GM12878 (cell line): Measurements from ENCODE around the gene HJV. TPM values are rescaled to one million over a fixed set of nuclear protein-coding genes. Genes with fewer than 3 reads are reported as not detected.

Source experiments
- ATAC-seq: fragments of 200-7000 bp; cut with Tn5 transposase; 3 replicates; pipeline ENCODE4 v1.9.1; 2020; ENCODE audit warnings: mild to moderate bottlenecking, moderate library complexity
- BruUV-seq: library from RNA; stranded (reverse); fragments of 400-500 nt; replicated peaks from 2 replicates; lab custom pipeline; 2021; lab: Mats Ljungman, UMichigan
- CTCF ChIA-PET: fragments of 300-600 bp; sonication (Branson Sonifier 250); formaldehyde crosslinking; extraction: SDS; loops from one replicate; lab custom pipeline; 2021; ENCODE audit warnings: inconsistent platforms; lab: Yijun Ruan, JAX
- POLR2A ChIA-PET: fragments of 350-600 bp; formaldehyde crosslinking; extraction: SDS; loops from one replicate; lab custom pipeline; 2021; ENCODE audit warnings: inconsistent platforms; lab: Charles Lee
- RAD21 ChIA-PET: fragments of 300-600 bp; sonication (Branson Sonifier 250); formaldehyde crosslinking; loops from one replicate; lab custom pipeline; 2023; ENCODE audit warnings: antibody characterized with exemption; ENCODE audit not compliant: unreplicated experiment; lab: Charles Lee
- SMC1A ChIA-PET: fragments of 300-600 bp; sonication (Branson Sonifier 250); formaldehyde crosslinking; loops from one replicate; lab custom pipeline; 2023; ENCODE audit not compliant: unreplicated experiment, uncharacterized antibody; lab: Charles Lee
- DNase-seq: peaks from one replicate; pipeline ENCODE4 v3.0.0-alpha.2; 2011; ENCODE audit warnings: low read depth, low spot score
- FAIRE-seq: peaks from 3 replicates; lab custom pipeline; 2011; peaks lifted over from hg19 to GRCh38; lab: Jason Lieb, UNC
- H2AFZ ChIP-seq: 2 replicates; pipeline ENCODE4 v1.6.0; 2011; ENCODE audit warnings: low read depth, low read length, control low read depth; ENCODE audit not compliant: control insufficient read depth
- H3K27ac ChIP-seq: 2 replicates; pipeline ENCODE4 v1.5.1; 2011; ENCODE audit warnings: control low read depth; ENCODE audit not compliant: control insufficient read depth, insufficient read depth
- H3K27me3 ChIP-seq, 2 experiments: replicated peaks in 1 of 2; 2 replicates each; pipeline versions ENCODE4 v1.6.0 to v1.6.1; 2011; ENCODE audit warnings: low read length in 1 of 2; ENCODE audit not compliant: control insufficient read depth in 2 of 2, insufficient read depth in 2 of 2
- H3K36me3 ChIP-seq, 2 experiments: 2 replicates each; pipeline ENCODE4 v1.5.1; 2011; ENCODE audit warnings: low read length in 1 of 2; ENCODE audit not compliant: control insufficient read depth in 2 of 2, insufficient read depth in 2 of 2
- H3K4me1 ChIP-seq: 2 replicates; pipeline ENCODE4 v1.6.1; 2011; ENCODE audit warnings: mild to moderate bottlenecking, low read length, moderate library complexity, mixed read lengths; ENCODE audit not compliant: control insufficient read depth, insufficient read depth
- H3K4me2 ChIP-seq: 2 replicates; pipeline ENCODE4 v1.6.0; 2011; ENCODE audit warnings: control low read depth; ENCODE audit not compliant: control insufficient read depth, insufficient read depth
- H3K4me3 ChIP-seq: fragments of 200-600 bp; sonication (generic); 2 replicates; pipeline ENCODE4 v1.5.1; 2016
- H3K79me2 ChIP-seq: 2 replicates; pipeline ENCODE4 v1.6.0; 2011; ENCODE audit warnings: low read length; ENCODE audit not compliant: control insufficient read depth, insufficient read depth
- H3K9ac ChIP-seq: 2 replicates; pipeline ENCODE4 v1.8.0; 2011; ENCODE audit warnings: low read length, control low read depth, mixed read lengths; ENCODE audit not compliant: control insufficient read depth, insufficient read depth
- H3K9me3 ChIP-seq: replicated peaks from 3 replicates; pipeline ENCODE4 v1.5.1; 2011; ENCODE audit warnings: mild to moderate bottlenecking, low read length; ENCODE audit not compliant: control insufficient read depth, insufficient read depth
- H4K20me1 ChIP-seq: 2 replicates; pipeline ENCODE4 v1.6.0; 2011; ENCODE audit not compliant: control insufficient read depth, insufficient read depth
- BCL11A ChIP-seq: IDR thresholded peaks from 2 replicates; pipeline ENCODE4 v1.6.1; 2011; ENCODE audit warnings: low read depth, low read length
- BHLHE40 ChIP-seq, 2 experiments: fragments of 450-650 bp in 1 of 2; IDR thresholded peaks; 2 replicates each; pipeline ENCODE4 v1.6.1; 2011 to 2017; ENCODE audit warnings: low read depth in 2 of 2, borderline replicate concordance in 1 of 2, improper control_type of control experiment in 1 of 2, low read length in 1 of 2, mild to moderate bottlenecking in 1 of 2
- BRCA1 ChIP-seq: IDR thresholded peaks from 2 replicates; pipeline ENCODE4 v1.6.1; 2011; ENCODE audit warnings: low read depth, low read length, improper control_type of control experiment
- CHD1 ChIP-seq: IDR thresholded peaks from 2 replicates; pipeline ENCODE4 v1.6.1; 2012; ENCODE audit warnings: low read depth, low read length, improper control_type of control experiment
- MTA3 ChIP-seq: IDR thresholded peaks from 2 replicates; pipeline ENCODE4 v1.6.1; 2012; ENCODE audit warnings: low read length, inconsistent platforms, borderline replicate concordance
- NBN ChIP-seq: fragments of 450-650 bp; IDR thresholded peaks from 2 replicates; pipeline ENCODE4 v1.6.1; 2016
- NR2F1 ChIP-seq: fragments of 450-650 bp; conservative IDR thresholded peaks from 2 replicates; pipeline ENCODE4 v1.6.1; 2017; ENCODE audit warnings: mild to moderate bottlenecking
- RAD51 ChIP-seq: fragments of 450-650 bp; IDR thresholded peaks from 2 replicates; pipeline ENCODE4 v1.6.1; 2016; ENCODE audit warnings: moderate library complexity, mild to moderate bottlenecking, inconsistent platforms
- RB1 ChIP-seq: fragments of 450-650 bp; formaldehyde crosslinking; IDR thresholded peaks from 2 replicates; pipeline ENCODE4 v1.6.1; 2017; ENCODE audit warnings: mild to moderate bottlenecking, borderline replicate concordance
- SMAD1 ChIP-seq: fragments of 450-650 bp; IDR thresholded peaks from 2 replicates; pipeline ENCODE4 v1.6.1; 2018; ENCODE audit warnings: mild to moderate bottlenecking, low read depth; ENCODE audit not compliant: partially characterized antibody
- SMAD5 ChIP-seq: IDR thresholded peaks from 2 replicates; pipeline ENCODE4 v1.6.1; 2016; ENCODE audit warnings: antibody characterized with exemption, low read depth
- SPI1 ChIP-seq: IDR thresholded peaks from 2 replicates; pipeline ENCODE4 v1.6.1; 2011; ENCODE audit warnings: low read depth, mild to moderate bottlenecking, low read length, moderate library complexity, borderline replicate concordance; ENCODE audit not compliant: insufficient read depth
- ZNF207 ChIP-seq: fragments of 450-650 bp; IDR thresholded peaks from 2 replicates; pipeline ENCODE4 v1.6.1; 2014; ENCODE audit warnings: antibody characterized with exemption, mild to moderate bottlenecking, borderline replicate concordance
- in situ Hi-C: fragments of 300-500 bp; cut with MboI; formaldehyde crosslinking; loops from 9 replicates; pipeline ENCODE4 v1.14.3; 2018; ENCODE audit warnings: mixed read lengths
- intact Hi-C: fragments of 100-400 bp; cut with micrococcal nuclease; formaldehyde crosslinking; loops from one replicate; pipeline ENCODE4 v1.14.2; 2022; ENCODE audit not compliant: unreplicated experiment
- polyA plus RNA-seq, 11 experiments: library from polyadenylated mRNA; depleted of rRNA in 4 of 11; unstranded in 6 of 11; stranded (reverse) in 5 of 11; fragments of >200 nt; fragmentation: Nextera tagmentation in 4 of 11; fragmentation: Illumina TruSeq in 1 of 11; extraction: Ambion mirVana in 4 of 11; extraction: Trizol in 1 of 11; gene quantifications; 1 replicate in 1 of 11; 2 replicates in 10 of 11; pipeline versions ENCODE4 v1.2.1 to v1.2.3, GENCODE V29; 2011 to 2016; ENCODE audit warnings: inconsistent platforms in 2 of 11, missing spikeins in 2 of 11, low read depth in 1 of 11
- total RNA-seq, 4 experiments: library from RNA; depleted of rRNA in 3 of 4; stranded (reverse); fragments of >200 nt in 3 of 4; fragmentation: Illumina TruSeq in 1 of 4; extraction: Trizol in 1 of 4; gene quantifications; 2 replicates each; pipeline versions ENCODE4 v1.2.1 to v1.2.3, GENCODE V29; 2013 to 2021
- TF ChIP-seq, protein P1 (sequence below): IDR thresholded peaks from 2 replicates; pipeline ENCODE4 v1.6.1; 2011; ENCODE audit warnings: mild to moderate bottlenecking, low read depth, low read length, moderate library complexity; ENCODE audit not compliant: insufficient replicate concordance
- TF ChIP-seq, protein P2 (sequence below): IDR thresholded peaks from 2 replicates; pipeline ENCODE4 v1.6.1; 2011; ENCODE audit warnings: low read depth, low read length, improper control_type of control experiment, borderline replicate concordance

The HJV gene
- total and polyA plus RNA-seq, 10 of the 15 experiments (the other 5 are each of a cell fraction or from before 2014, with no cell fraction given), result not detected

DNA sequence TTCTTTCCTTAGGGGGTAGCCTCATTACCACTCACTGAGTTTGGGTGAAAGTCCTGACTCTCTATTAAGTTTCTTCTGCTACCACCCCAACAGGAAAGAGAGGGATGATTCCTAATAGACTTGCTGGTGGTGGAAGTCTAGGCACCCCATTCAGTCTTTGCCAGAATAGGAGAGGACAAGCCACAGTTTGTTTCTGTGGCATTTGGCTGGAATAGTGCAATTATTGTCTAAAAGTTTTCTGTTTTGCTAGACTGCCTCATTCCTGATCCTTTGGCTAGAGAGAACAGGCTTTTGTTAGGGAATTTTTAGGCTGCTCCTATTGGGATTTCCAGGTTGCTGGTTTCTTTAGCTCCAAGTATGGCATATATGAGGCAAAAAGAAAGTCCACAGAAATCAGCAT is 9.9 kb upstream of the HJV start:
- no peak overlapping the region for H3K9ac ChIP-seq
- H3K79me2 ChIP-seq, result no peaks in the 10 kb centered on the region
- ChIA-PET CTCF (interaction anchor here (1.2 to 9.5 kb wide), 13 partner anchors 8 to 205 kb away, joined by 3 to 70 read pairs (median 6); partner anchors contain the start of genes HJV and RBM8A), RAD21 (interaction anchor here (1.1 kb wide), 1 partner anchor 53 kb away, joined by 4 read pairs; no protein-coding TSS in a partner anchor), POLR2A (interaction anchor here (1.1 kb wide), 1 partner anchor 65 kb away, joined by 3 read pairs; no protein-coding TSS in a partner anchor), SMC1A (interaction anchor here (1.1 to 3.4 kb wide), 9 partner anchors 9 to 139 kb away, joined by 3 to 21 read pairs (median 6); partner anchors contain the start of gene HJV)
- in situ Hi-C loops (no loop called here), intact Hi-C loops (no loop called here)
- H3K27ac ChIP-seq, result no peak overlapping the region
- no peaks in the 10 kb centered on the region for H3K9me3 ChIP-seq
- no TSS peak for BruUV-seq
- no peak for ATAC-seq
- H3K4me2 ChIP-seq, result no peak overlapping the region
- no peaks in the 10 kb centered on the region for H3K36me3 ChIP-seq
- H3K27me3 ChIP-seq, result no peaks in the 10 kb centered on the region
- H3K4me3 ChIP-seq, result no peak overlapping the region
- DNase-seq, result no peak
- H2AFZ ChIP-seq, result no peak overlapping the region
- H4K20me1 ChIP-seq, result no peaks in the 10 kb centered on the region
- no peak for FAIRE-seq
- no peaks in the 10 kb centered on the region; the same call in 1 of the 2 replicates for H3K4me1 ChIP-seq
- TF ChIP-seq, protein P1, sequence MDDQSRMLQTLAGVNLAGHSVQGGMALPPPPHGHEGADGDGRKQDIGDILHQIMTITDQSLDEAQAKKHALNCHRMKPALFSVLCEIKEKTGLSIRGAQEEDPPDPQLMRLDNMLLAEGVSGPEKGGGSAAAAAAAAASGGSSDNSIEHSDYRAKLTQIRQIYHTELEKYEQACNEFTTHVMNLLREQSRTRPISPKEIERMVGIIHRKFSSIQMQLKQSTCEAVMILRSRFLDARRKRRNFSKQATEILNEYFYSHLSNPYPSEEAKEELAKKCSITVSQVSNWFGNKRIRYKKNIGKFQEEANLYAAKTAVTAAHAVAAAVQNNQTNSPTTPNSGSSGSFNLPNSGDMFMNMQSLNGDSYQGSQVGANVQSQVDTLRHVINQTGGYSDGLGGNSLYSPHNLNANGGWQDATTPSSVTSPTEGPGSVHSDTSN, result no peak
- TF ChIP-seq, protein P2, sequence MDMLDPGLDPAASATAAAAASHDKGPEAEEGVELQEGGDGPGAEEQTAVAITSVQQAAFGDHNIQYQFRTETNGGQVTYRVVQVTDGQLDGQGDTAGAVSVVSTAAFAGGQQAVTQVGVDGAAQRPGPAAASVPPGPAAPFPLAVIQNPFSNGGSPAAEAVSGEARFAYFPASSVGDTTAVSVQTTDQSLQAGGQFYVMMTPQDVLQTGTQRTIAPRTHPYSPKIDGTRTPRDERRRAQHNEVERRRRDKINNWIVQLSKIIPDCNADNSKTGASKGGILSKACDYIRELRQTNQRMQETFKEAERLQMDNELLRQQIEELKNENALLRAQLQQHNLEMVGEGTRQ, result no peak
- TF ChIP-seq SMAD1 (no peak), NBN (no peak), NR2F1 (no peak), RB1 (no peak), BHLHE40 (IDR thresholded peaks at IDR 0.05; ENCODE audit: borderline replicate concordance in 1 of 2, low read depth in 2 of 2, low read length in 1 of 2) (no peak), SMAD5 (no peak), MTA3 (no peak), BRCA1 (no peak), BCL11A (no peak), ZNF207 (no peak), RAD51 (no peak), SPI1 (no peak), CHD1 (no peak)
